B cell (primary cell): ENCODE measurements around the gene SLC35B3. TPM values are rescaled to one million over a fixed set of nuclear protein-coding genes. Genes with fewer than 3 reads are reported as not detected.

Source experiments
- ATAC-seq: fragments of 200-7000 bp; cut with Tn5 transposase; one replicate; pipeline ENCODE4 v1.10.0; 2021; ENCODE audit warnings: low read depth, mild to moderate bottlenecking, moderate number of reproducible peaks, moderate library complexity
- CTCF ChIA-PET: fragments of 350-600 bp; sonication (Branson Sonifier 250); formaldehyde crosslinking; loops from one replicate; lab custom pipeline; 2021; ENCODE audit warnings: antibody characterized with exemption, inconsistent platforms; lab: Charles Lee
- POLR2A ChIA-PET: fragments of 350-600 bp; sonication (Branson Sonifier 250); formaldehyde crosslinking; loops from one replicate; lab custom pipeline; 2021; ENCODE audit warnings: antibody characterized with exemption; lab: Charles Lee
- DNase-seq: peaks from one replicate; pipeline ENCODE4 v3.0.0; 2013
- H2AFZ ChIP-seq: 2 replicates; pipeline ENCODE4 v1.6.1; 2012; ENCODE audit warnings: mild to moderate bottlenecking, low read depth, low read length; ENCODE audit not compliant: insufficient read depth, poor library complexity, severe bottlenecking
- H3K27ac ChIP-seq, 2 donors: 1 replicate in 1 of 2; 2 replicates in 1 of 2; pipeline ENCODE4 v1.5.1; 2012 to 2013; ENCODE audit warnings: low read length in 2 of 2, mild to moderate bottlenecking in 2 of 2, moderate library complexity in 1 of 2
- H3K27me3 ChIP-seq, 4 experiments: fragments of 200-600 bp in 1 of 4; sonication (generic) in 1 of 4; replicated peaks in 1 of 4; 1 replicate in 2 of 4; 2 replicates in 2 of 4; pipeline versions ENCODE4 v1.6.1 to v1.7.0; 2013 to 2016; ENCODE audit warnings: low read length in 3 of 4, mild to moderate bottlenecking in 2 of 4, mixed read lengths in 1 of 4, moderate library complexity in 1 of 4; ENCODE audit not compliant: insufficient read depth in 4 of 4, control insufficient read depth in 3 of 4; ENCODE audit errors: control extremely low read depth in 1 of 4
- H3K36me3 ChIP-seq, 2 experiments: replicated peaks in 1 of 2; 1 replicate in 1 of 2; 2 replicates in 1 of 2; pipeline versions ENCODE4 v1.6.1 to v1.7.1; 2013; ENCODE audit warnings: low read length in 1 of 2; ENCODE audit not compliant: insufficient read depth in 2 of 2, control insufficient read depth in 1 of 2; ENCODE audit errors: control extremely low read depth in 1 of 2, extremely low read depth in 1 of 2
- H3K4me1 ChIP-seq, 2 donors: fragments of 200-600 bp in 1 of 2; sonication (generic) in 1 of 2; 1 replicate in 1 of 2; 2 replicates in 1 of 2; pipeline versions ENCODE4 v1.5.1 to v1.6.1; 2013 to 2017; ENCODE audit warnings: low read length in 2 of 2; ENCODE audit not compliant: control insufficient read depth in 2 of 2, insufficient read depth in 2 of 2
- H3K4me2 ChIP-seq: replicated peaks from 2 replicates; pipeline ENCODE3; 2012; ENCODE audit warnings: mild to moderate bottlenecking, low read depth, low read length; ENCODE audit not compliant: poor library complexity, severe bottlenecking
- H3K4me3 ChIP-seq, 5 experiments: fragments of 200-600 bp in 1 of 5; sonication (generic) in 1 of 5; 1 replicate in 3 of 5; 2 replicates in 2 of 5; pipeline versions ENCODE4 v1.5.1 to v1.7.0; 2011 to 2016; ENCODE audit warnings: low read length in 4 of 5, mild to moderate bottlenecking in 4 of 5, low read depth in 2 of 5, control low read depth in 1 of 5, moderate library complexity in 1 of 5; ENCODE audit not compliant: insufficient read depth in 1 of 5; ENCODE audit errors: control extremely low read depth in 1 of 5, extremely low read depth in 1 of 5
- H3K79me2 ChIP-seq: fragments of 200-600 bp; sonication (generic); one replicate; pipeline ENCODE4 v1.6.0; 2016; ENCODE audit warnings: low read length; ENCODE audit not compliant: control insufficient read depth, insufficient read depth
- H3K9ac ChIP-seq: fragments of 200-600 bp; sonication (generic); 2 replicates; pipeline ENCODE4 v1.6.1; 2017; ENCODE audit warnings: mild to moderate bottlenecking, low read length, moderate library complexity
- H3K9me3 ChIP-seq, 3 donors: one replicate each; pipeline versions ENCODE4 v1.6.1 to v1.7.1; 2013; ENCODE audit warnings: low read length in 2 of 3; ENCODE audit not compliant: control insufficient read depth in 2 of 3, insufficient read depth in 1 of 3; ENCODE audit errors: control extremely low read depth in 1 of 3
- H4K20me1 ChIP-seq: 2 replicates; pipeline ENCODE4 v1.6.0; 2012; ENCODE audit warnings: mild to moderate bottlenecking, low read length; ENCODE audit not compliant: insufficient read depth, control insufficient read depth, poor library complexity, severe bottlenecking
- H3K27ac Mint-ChIP-seq: one replicate; pipeline ENCODE4 v1.8.0; 2021; ENCODE audit warnings: mixed read lengths
- H3K27me3 Mint-ChIP-seq: one replicate; pipeline ENCODE4 v1.8.0; 2021; ENCODE audit warnings: mixed read lengths
- H3K4me1 Mint-ChIP-seq: one replicate; pipeline ENCODE4 v1.8.0; 2021; ENCODE audit warnings: mixed read lengths
- H3K4me3 Mint-ChIP-seq: one replicate; pipeline ENCODE4 v1.8.0; 2021; ENCODE audit warnings: mixed read lengths
- H3K9me3 Mint-ChIP-seq: one replicate; pipeline ENCODE4 v1.8.0; 2022; ENCODE audit warnings: mixed read lengths; ENCODE audit not compliant: insufficient read depth
- EZH2 ChIP-seq: IDR thresholded peaks from 2 replicates; pipeline ENCODE4 v1.6.1; 2012; ENCODE audit warnings: borderline replicate concordance, low read depth, mild to moderate bottlenecking, moderate library complexity, low read length; ENCODE audit not compliant: insufficient read depth, poor library complexity, severe bottlenecking
- WGBS: methylation state at CpG from one replicate; pipeline ENCODE4 v1.1.5; 2013; ENCODE audit warnings: missing lambda C conversion rate; ENCODE audit not compliant: insufficient coverage; 5-methylcytosine and 5-hydroxymethylcytosine counted together
- intact Hi-C: fragments of 100-400 bp; cut with micrococcal nuclease; formaldehyde crosslinking; loops from one replicate; pipeline ENCODE4 v1.10.0; 2022
- polyA plus RNA-seq: library from polyadenylated mRNA; depleted of rRNA; stranded (reverse); fragments of >200 nt; gene quantifications from 2 replicates; pipeline ENCODE4 v1.2.3, GENCODE V29; 2012
- total RNA-seq, 2 donors: library from RNA; stranded (reverse); fragments of 120-200 nt in 1 of 2; gene quantifications; 1 replicate in 1 of 2; 2 replicates in 1 of 2; pipeline versions ENCODE4 v1.2.3 to v1.2.4, GENCODE V29; 2013 to 2022
- TF ChIP-seq, protein P1 (sequence below): fragments of 200-600 bp; IDR thresholded peaks from one replicate; pipeline ENCODE4 v1.8.0; 2022; ENCODE audit warnings: antibody characterized with exemption, mild to moderate bottlenecking

Gene SLC35B3
- total and polyA plus RNA-seq, 2 donors (not counting 1 experiment from before 2014, with no cell fraction given): 9.5 to 17.1 TPM

DNA sequence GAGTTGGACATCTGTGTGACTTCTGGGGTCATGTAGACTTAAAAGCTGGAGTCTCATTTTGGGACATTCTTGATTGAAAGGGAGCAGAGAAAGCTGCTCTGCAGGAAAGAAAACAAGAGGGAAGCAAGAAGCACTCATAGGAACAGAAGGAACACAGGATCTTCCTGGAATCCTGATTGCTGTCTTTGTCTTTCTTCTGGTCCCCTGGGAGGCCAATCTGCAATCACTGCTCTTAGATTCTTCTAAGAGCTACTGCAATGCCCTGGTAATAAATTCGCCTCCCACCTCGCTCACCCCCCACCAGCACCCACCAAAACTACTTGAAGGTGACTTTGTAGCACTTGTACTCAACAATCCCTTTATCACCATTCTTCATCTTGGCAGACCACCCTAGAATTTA lies 51.8 kb downstream of the SLC35B3 start:
- no peaks in the 10 kb centered on the region for H4K20me1 ChIP-seq
- CTCF ChIA-PET: no interaction called here
- DNase-seq (no peak), ATAC-seq (no peak)
- H3K27ac ChIP-seq: no peak overlapping the region
- no peaks in the 10 kb centered on the region for H3K36me3 ChIP-seq
- no peak overlapping the region for H3K4me3 ChIP-seq
- H3K9ac ChIP-seq: no peak overlapping the region
- intact Hi-C loops: no loop called here
- H3K4me1 ChIP-seq: no peaks in the 10 kb centered on the region
- no peaks in the 10 kb centered on the region for H3K9me3 ChIP-seq
- Mint-ChIP-seq H3K4me3 (no peak overlapping the region), H3K4me1 (no peaks in the 10 kb centered on the region), H3K9me3 (no peaks in the 10 kb centered on the region), H3K27ac (no peak overlapping the region), H3K27me3 (peaks cover 16% of the 10 kb centered on the region)
- TF ChIP-seq, protein P1, sequence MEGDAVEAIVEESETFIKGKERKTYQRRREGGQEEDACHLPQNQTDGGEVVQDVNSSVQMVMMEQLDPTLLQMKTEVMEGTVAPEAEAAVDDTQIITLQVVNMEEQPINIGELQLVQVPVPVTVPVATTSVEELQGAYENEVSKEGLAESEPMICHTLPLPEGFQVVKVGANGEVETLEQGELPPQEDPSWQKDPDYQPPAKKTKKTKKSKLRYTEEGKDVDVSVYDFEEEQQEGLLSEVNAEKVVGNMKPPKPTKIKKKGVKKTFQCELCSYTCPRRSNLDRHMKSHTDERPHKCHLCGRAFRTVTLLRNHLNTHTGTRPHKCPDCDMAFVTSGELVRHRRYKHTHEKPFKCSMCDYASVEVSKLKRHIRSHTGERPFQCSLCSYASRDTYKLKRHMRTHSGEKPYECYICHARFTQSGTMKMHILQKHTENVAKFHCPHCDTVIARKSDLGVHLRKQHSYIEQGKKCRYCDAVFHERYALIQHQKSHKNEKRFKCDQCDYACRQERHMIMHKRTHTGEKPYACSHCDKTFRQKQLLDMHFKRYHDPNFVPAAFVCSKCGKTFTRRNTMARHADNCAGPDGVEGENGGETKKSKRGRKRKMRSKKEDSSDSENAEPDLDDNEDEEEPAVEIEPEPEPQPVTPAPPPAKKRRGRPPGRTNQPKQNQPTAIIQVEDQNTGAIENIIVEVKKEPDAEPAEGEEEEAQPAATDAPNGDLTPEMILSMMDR: no peak
- TF ChIP-seq EZH2: no peak
- H2AFZ ChIP-seq: no peak overlapping the region
- H3K4me2 ChIP-seq: no peak overlapping the region
- H3K79me2 ChIP-seq: no peaks in the 10 kb centered on the region
- 88% methylated on average over 2 of the region's 2 CpGs for WGBS
- POLR2A ChIA-PET: no interaction called here
- no peaks in the 10 kb centered on the region for H3K27me3 ChIP-seq

DNA sequence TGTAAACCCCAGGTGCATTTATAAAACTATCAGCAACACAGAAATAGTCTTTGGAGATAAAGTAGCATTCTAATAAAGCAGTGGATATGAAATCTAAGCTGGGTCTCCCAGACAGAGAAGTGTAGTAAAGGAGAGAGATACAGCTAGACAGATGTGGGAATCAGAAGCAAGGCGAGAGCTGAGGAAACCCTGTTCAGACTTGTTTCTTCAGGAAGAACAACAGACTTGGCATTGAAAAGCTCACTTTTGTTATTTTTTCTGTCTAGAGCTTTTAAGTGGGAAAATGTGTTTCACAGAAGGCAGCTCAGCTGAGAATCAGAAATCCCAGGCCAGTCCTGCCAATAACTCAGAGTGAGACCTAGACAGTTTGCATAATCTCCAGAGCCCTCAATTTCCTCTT lies 52.9 kb downstream of the SLC35B3 start:
- Histone ChIP-seq H4K20me1 (no peaks in the 10 kb centered on the region), H3K79me2 (no peaks in the 10 kb centered on the region), H3K27ac (no peak overlapping the region), H3K4me1 (no peaks in the 10 kb centered on the region), H3K4me3 (no peak overlapping the region), H3K27me3 (no peaks in the 10 kb centered on the region), H3K36me3 (no peaks in the 10 kb centered on the region), H3K4me2 (no peak overlapping the region), H3K9ac (no peak overlapping the region), H2AFZ (no peak overlapping the region), H3K9me3 (no peaks in the 10 kb centered on the region)
- Mint-ChIP-seq H3K27ac (no peak overlapping the region), H3K4me3 (no peak overlapping the region), H3K27me3 (peaks cover 16% of the 10 kb centered on the region), H3K9me3 (no peaks in the 10 kb centered on the region), H3K4me1 (no peaks in the 10 kb centered on the region)
- no peak for ATAC-seq
- no peak for TF ChIP-seq EZH2
- TF ChIP-seq, protein P1: no peak
- DNase-seq: no peak
- ChIA-PET CTCF (no interaction called here), POLR2A (no interaction called here)
- intact Hi-C loops: no loop called here
- 100% methylated on average over 1 of the region's 1 CpG for WGBS
